IPS-18c (cell line): ENCODE data around the gene ACTRT2.

Experiments used
- H3K4me3 ChIP-seq: 2 replicates; pipeline ENCODE4 v1.7.0; 2013; ENCODE audit warnings: low read depth, mild to moderate bottlenecking, low read length, moderate library complexity; ENCODE audit not compliant: insufficient read depth
- H3K9me3 ChIP-seq: one replicate; pipeline ENCODE4 v1.6.1; 2013; ENCODE audit warnings: mild to moderate bottlenecking, low read length, moderate library complexity; ENCODE audit not compliant: control insufficient read depth, insufficient read depth

The ACTRT2 gene

GRCh38 chr1:3022511-3022973 lies 1.3 kb downstream of the ACTRT2 start:
- no peaks in the 10 kb centered on the region for H3K9me3 ChIP-seq

GRCh38 chr1:3022976-3023375 lies 1.7 kb downstream of the ACTRT2 start:
- Histone ChIP-seq H3K9me3 (no peaks in the 10 kb centered on the region), H3K4me3 (no peak overlapping the region)

More at GRCh38 chr1:3022511-3022973, 1.3 kb downstream of the ACTRT2 start:
- no peak overlapping the region for H3K4me3 ChIP-seq

GRCh38 chr1:3024019-3024418 lies 2.8 kb downstream of the ACTRT2 start:
- Histone ChIP-seq H3K9me3 (no peaks in the 10 kb centered on the region), H3K4me3 (no peak overlapping the region)

GRCh38 chr1:3024588-3024987 lies 3.3 kb downstream of the ACTRT2 start:
- H3K4me3 ChIP-seq, result no peak overlapping the region
- H3K9me3 ChIP-seq, result no peaks in the 10 kb centered on the region

- Histone ChIP-seq H3K9me3 (no peaks in the 10 kb centered on the region), H3K4me3 (no peak overlapping the region)
Measured at GRCh38 chr1:3026124-3026523, 4.9 kb downstream of the ACTRT2 start.

- H3K9me3 ChIP-seq, result no peaks in the 10 kb centered on the region
- H3K4me3 ChIP-seq, result no peak overlapping the region
Measured at GRCh38 chr1:3026581-3027391, 5.5 kb downstream of the ACTRT2 start.

GRCh38 chr1:3027611-3028371 lies 6.5 kb downstream of the ACTRT2 start:
- H3K4me3 ChIP-seq, result no peak overlapping the region
- no peaks in the 10 kb centered on the region for H3K9me3 ChIP-seq

GRCh38 chr1:3028531-3029282 lies 7.4 kb downstream of the ACTRT2 start:
- no peak overlapping the region for H3K4me3 ChIP-seq
- no peaks in the 10 kb centered on the region for H3K9me3 ChIP-seq

GRCh38 chr1:3029481-3029961 lies 8.3 kb downstream of the ACTRT2 start:
- Histone ChIP-seq H3K9me3 (no peaks in the 10 kb centered on the region), H3K4me3 (no peak overlapping the region)

GRCh38 chr1:3029991-3030662 lies 8.9 kb downstream of the ACTRT2 start:
- H3K4me3 ChIP-seq, result no peak overlapping the region
- no peaks in the 10 kb centered on the region for H3K9me3 ChIP-seq

- H3K9me3 ChIP-seq, result no peaks in the 10 kb centered on the region
- H3K4me3 ChIP-seq, result no peak overlapping the region
Measured at GRCh38 chr1:3030663-3031381, 9.6 kb downstream of the ACTRT2 start.

- no peak overlapping the region for H3K4me3 ChIP-seq
- no peaks in the 10 kb centered on the region for H3K9me3 ChIP-seq
Measured at GRCh38 chr1:3031401-3032221, 10.3 kb downstream of the ACTRT2 start.

- Histone ChIP-seq H3K4me3 (no peak overlapping the region), H3K9me3 (no peaks in the 10 kb centered on the region)
Measured at GRCh38 chr1:3032371-3033039, 11.2 kb downstream of the ACTRT2 start.

GRCh38 chr1:3033040-3033789 lies 11.9 kb downstream of the ACTRT2 start:
- Histone ChIP-seq H3K4me3 (no peak overlapping the region), H3K9me3 (no peaks in the 10 kb centered on the region)

- Histone ChIP-seq H3K9me3 (no peaks in the 10 kb centered on the region), H3K4me3 (no peak overlapping the region)
Measured at GRCh38 chr1:3033790-3034090, 12.5 kb downstream of the ACTRT2 start.
